ENCODE results near the gene TOPAZ1.

DNA sequence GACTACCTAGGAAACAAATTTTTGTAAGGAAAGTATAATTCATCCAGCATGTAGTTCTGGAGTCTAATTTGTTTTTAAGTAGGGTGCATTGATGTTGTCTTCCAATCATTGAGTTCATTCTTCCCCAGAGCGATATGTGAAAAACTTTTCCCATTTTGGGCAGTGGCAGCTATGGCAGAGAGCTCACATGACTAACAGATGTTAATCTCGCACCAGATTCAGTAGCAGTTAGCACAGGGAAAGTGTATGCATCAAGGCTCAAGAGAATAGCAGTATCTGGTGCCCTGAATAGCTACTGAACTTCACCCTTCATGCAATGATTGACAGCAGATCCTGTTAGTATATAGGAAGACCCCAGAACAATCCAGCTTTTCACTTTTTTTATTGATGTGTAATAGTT, 50.6 kb downstream of the TOPAZ1 start:
- TF ChIP-seq, protein P1, sequence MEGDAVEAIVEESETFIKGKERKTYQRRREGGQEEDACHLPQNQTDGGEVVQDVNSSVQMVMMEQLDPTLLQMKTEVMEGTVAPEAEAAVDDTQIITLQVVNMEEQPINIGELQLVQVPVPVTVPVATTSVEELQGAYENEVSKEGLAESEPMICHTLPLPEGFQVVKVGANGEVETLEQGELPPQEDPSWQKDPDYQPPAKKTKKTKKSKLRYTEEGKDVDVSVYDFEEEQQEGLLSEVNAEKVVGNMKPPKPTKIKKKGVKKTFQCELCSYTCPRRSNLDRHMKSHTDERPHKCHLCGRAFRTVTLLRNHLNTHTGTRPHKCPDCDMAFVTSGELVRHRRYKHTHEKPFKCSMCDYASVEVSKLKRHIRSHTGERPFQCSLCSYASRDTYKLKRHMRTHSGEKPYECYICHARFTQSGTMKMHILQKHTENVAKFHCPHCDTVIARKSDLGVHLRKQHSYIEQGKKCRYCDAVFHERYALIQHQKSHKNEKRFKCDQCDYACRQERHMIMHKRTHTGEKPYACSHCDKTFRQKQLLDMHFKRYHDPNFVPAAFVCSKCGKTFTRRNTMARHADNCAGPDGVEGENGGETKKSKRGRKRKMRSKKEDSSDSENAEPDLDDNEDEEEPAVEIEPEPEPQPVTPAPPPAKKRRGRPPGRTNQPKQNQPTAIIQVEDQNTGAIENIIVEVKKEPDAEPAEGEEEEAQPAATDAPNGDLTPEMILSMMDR (IDR thresholded peaks at IDR 0.05), result no peak
- TF ChIP-seq POLR2A (IDR thresholded peaks at IDR 0.05), result no peak
- TF ChIP-seq POLR2AphosphoS5 (IDR thresholded peaks at IDR 0.05), result no peak
- TF ChIP-seq EP300 (IDR thresholded peaks at IDR 0.05; ENCODE audit: low read depth), result no peak

Measured in transverse colon (tissue), 4 donors.